ENCODE measurements around the gene SFMBT2.

- TF ChIP-seq POLR2A (IDR thresholded peaks at IDR 0.05) (no peak), CTCF (IDR thresholded peaks at IDR 0.05) (no peak)
Measured at GRCh38 chr10:7134448-7134847, 276.4 kb downstream of the SFMBT2 start.
